Breast epithelium (tissue), 4 donors: ENCODE measurements around the gene NEUROD4. TPM values are rescaled to one million over a fixed set of nuclear protein-coding genes. Genes with fewer than 3 reads are reported as not detected.

ENCODE experiments used
- DNase-seq, 2 donors: peaks; one replicate each; pipeline ENCODE4 v3.0.0-alpha.2; 2019; ENCODE audit warnings: low spot score in 2 of 2
- H3K27ac ChIP-seq, 2 donors: fragments of 200-600 bp; sonication (generic) in 1 of 2; one replicate each; pipeline ENCODE4 v1.5.1; 2016 to 2019; ENCODE audit warnings: mild to moderate bottlenecking in 1 of 2
- H3K27me3 ChIP-seq, 2 donors: fragments of 200-600 bp; sonication (generic) in 1 of 2; one replicate each; pipeline versions ENCODE4 v1.5.1 to v1.6.0; 2017 to 2019; ENCODE audit warnings: control low read depth in 1 of 2, mild to moderate bottlenecking in 1 of 2
- H3K36me3 ChIP-seq: fragments of 200-600 bp; one replicate; pipeline ENCODE4 v1.5.1; 2019
- H3K4me1 ChIP-seq, 2 donors: fragments of 200-600 bp; sonication (generic); one replicate each; pipeline ENCODE4 v1.5.1; 2016 to 2019; ENCODE audit warnings: control low read depth in 1 of 2
- H3K4me3 ChIP-seq, 3 donors: fragments of 200-600 bp; sonication (generic); 1 replicate in 2 of 3; 2 replicates in 1 of 3; pipeline ENCODE4 v1.5.1; 2016 to 2019; ENCODE audit warnings: mild to moderate bottlenecking in 3 of 3, moderate library complexity in 2 of 3
- H3K9me3 ChIP-seq, 2 donors: fragments of 200-600 bp; sonication (generic) in 1 of 2; one replicate each; pipeline ENCODE4 v1.5.1; 2016 to 2019; ENCODE audit warnings: control low read depth in 1 of 2
- CTCF ChIP-seq, 3 donors: fragments of 450-650 bp; IDR thresholded peaks; one replicate each; pipeline ENCODE4 v1.5.1; 2016 to 2017; ENCODE audit warnings: antibody characterized with exemption in 3 of 3, mild to moderate bottlenecking in 3 of 3, moderate library complexity in 3 of 3
- POLR2A ChIP-seq: fragments of 450-650 bp; IDR thresholded peaks from one replicate; pipeline ENCODE4 v1.6.1; 2016; ENCODE audit warnings: antibody characterized with exemption, mild to moderate bottlenecking, moderate library complexity
- POLR2AphosphoS5 ChIP-seq, 3 donors: sonication (generic); formaldehyde crosslinking; IDR thresholded peaks; one replicate each; pipeline ENCODE4 v1.6.1; 2017; ENCODE audit warnings: antibody characterized with exemption in 3 of 3
- intact Hi-C: fragments of 100-400 bp; cut with DNase I; formaldehyde crosslinking; loops from one replicate; pipeline ENCODE4 v1.15.1; 2023; ENCODE audit warnings: low total_unique reads
- total RNA-seq, 3 donors: library from RNA; depleted of rRNA; stranded (reverse); fragments of >200 nt; gene quantifications; one replicate each; pipeline ENCODE4 v1.1.0, GENCODE V29; 2016

NEUROD4 gene
- total RNA-seq, 3 donors from 2014 or later = not detected

- no peaks in the 10 kb centered on the region for H3K36me3 ChIP-seq
- no peak for DNase-seq
- no peaks in the 10 kb centered on the region for H3K4me1 ChIP-seq
- no peak overlapping the region for H3K4me3 ChIP-seq
- H3K27ac ChIP-seq = no peak overlapping the region
- H3K27me3 ChIP-seq = peaks cover 0 to 34% of the 10 kb centered on the region in 2 donors
- intact Hi-C loops = no loop called here
- TF ChIP-seq CTCF (IDR thresholded peaks at IDR 0.05) (no peak), POLR2AphosphoS5 (IDR thresholded peaks at IDR 0.05) (no peak), POLR2A (no peak)
- peaks cover 0 to 6% of the 10 kb centered on the region in 2 donors for H3K9me3 ChIP-seq
Observed at GRCh38 chr12:55017416-55017925, 2.3 kb upstream of the NEUROD4 start.

GRCh38 chr12:55024575-55024974 is 4.8 kb downstream of the NEUROD4 start:
- H3K27me3 ChIP-seq = peaks cover 0 to 21% of the 10 kb centered on the region in 2 donors
- intact Hi-C loops = no loop called here
- H3K4me1 ChIP-seq = no peaks in the 10 kb centered on the region
- H3K27ac ChIP-seq = no peak overlapping the region
- TF ChIP-seq CTCF (IDR thresholded peaks at IDR 0.05) (no peak), POLR2A (no peak), POLR2AphosphoS5 (IDR thresholded peaks at IDR 0.05) (no peak)
- H3K4me3 ChIP-seq = no peak overlapping the region
- DNase-seq = no peak
- H3K36me3 ChIP-seq = no peaks in the 10 kb centered on the region
- no peaks in the 10 kb centered on the region for H3K9me3 ChIP-seq

- Histone ChIP-seq H3K36me3 (no peaks in the 10 kb centered on the region), H3K9me3 (no peaks in the 10 kb centered on the region), H3K27ac (no peak overlapping the region), H3K27me3 (peaks cover 0 to 24% of the 10 kb centered on the region in 2 donors), H3K4me3 (no peak overlapping the region), H3K4me1 (no peaks in the 10 kb centered on the region)
- intact Hi-C loops = no loop called here
- TF ChIP-seq CTCF (IDR thresholded peaks at IDR 0.05) (no peak), POLR2A (no peak), POLR2AphosphoS5 (IDR thresholded peaks at IDR 0.05) (no peak)
- DNase-seq = no peak
Observed at GRCh38 chr12:55025508-55025907, 5.7 kb downstream of the NEUROD4 start.

GRCh38 chr12:55034218-55034617 is 14.4 kb downstream of the NEUROD4 start:
- peaks cover 0 to 12% of the 10 kb centered on the region in 2 donors for H3K27me3 ChIP-seq
- H3K4me3 ChIP-seq = no peak overlapping the region
- H3K36me3 ChIP-seq = no peaks in the 10 kb centered on the region
- H3K9me3 ChIP-seq = no peaks in the 10 kb centered on the region
- TF ChIP-seq POLR2A (no peak), CTCF (IDR thresholded peaks at IDR 0.05) (no peak), POLR2AphosphoS5 (IDR thresholded peaks at IDR 0.05) (no peak)
- H3K27ac ChIP-seq = no peak overlapping the region
- DNase-seq = no peak
- H3K4me1 ChIP-seq = no peaks in the 10 kb centered on the region
- intact Hi-C loops = no loop called here

GRCh38 chr12:55036326-55037115 is 16.7 kb downstream of the NEUROD4 start:
- intact Hi-C loops = no loop called here
- no peaks in the 10 kb centered on the region for H3K9me3 ChIP-seq
- DNase-seq = no peak
- H3K27me3 ChIP-seq = peaks cover 0 to 19% of the 10 kb centered on the region in 2 donors
- H3K36me3 ChIP-seq = no peaks in the 10 kb centered on the region
- H3K4me1 ChIP-seq = no peaks in the 10 kb centered on the region
- H3K4me3 ChIP-seq = no peak overlapping the region
- TF ChIP-seq CTCF (IDR thresholded peaks at IDR 0.05) (no peak), POLR2AphosphoS5 (IDR thresholded peaks at IDR 0.05) (no peak), POLR2A (no peak)
- H3K27ac ChIP-seq = no peak overlapping the region
